Left lung (tissue), 10 donors: ENCODE data around the gene FGGY. TPM values are rescaled to one million over a fixed set of nuclear protein-coding genes. Genes with fewer than 3 reads are reported as not detected.

Source experiments
- ATAC-seq: fragments of 200-7000 bp; cut with Tn5 transposase; one replicate; pipeline ENCODE4 v1.9.1; 2020; ENCODE audit warnings: moderate library complexity
- DNase-seq, 4 donors: peaks; one replicate each; pipeline ENCODE4 v3.0.0-alpha.2; 2013 to 2020
- H3K27ac ChIP-seq, 2 donors: fragments of 200-600 bp; sonication (generic) in 1 of 2; one replicate each; pipeline versions ENCODE4 v1.5.0 to v1.8.0; 2020 to 2021
- H3K27me3 ChIP-seq, 2 donors: fragments of 200-600 bp; sonication (generic) in 1 of 2; one replicate each; pipeline versions ENCODE4 v1.5.0 to v1.8.0; 2020 to 2021
- H3K36me3 ChIP-seq, 2 donors: fragments of 200-600 bp; sonication (generic) in 1 of 2; one replicate each; pipeline versions ENCODE4 v1.5.0 to v1.8.0; 2020 to 2021
- H3K4me1 ChIP-seq, 2 donors: fragments of 200-600 bp; one replicate each; pipeline ENCODE4 v1.8.0; 2021
- H3K4me3 ChIP-seq, 2 donors: fragments of 200-600 bp; sonication (generic) in 1 of 2; one replicate each; pipeline versions ENCODE4 v1.5.0 to v1.8.0; 2020 to 2021; ENCODE audit warnings: mild to moderate bottlenecking in 1 of 2
- H3K9me3 ChIP-seq, 2 donors: fragments of 200-600 bp; sonication (generic) in 1 of 2; one replicate each; pipeline versions ENCODE4 v1.5.0 to v1.8.0; 2020 to 2021
- CTCF ChIP-seq, 2 donors: fragments of 200-600 bp; sonication (generic) in 1 of 2; IDR thresholded peaks; one replicate each; pipeline versions ENCODE4 v1.5.0 to v1.8.0; 2021; ENCODE audit warnings: antibody characterized with exemption in 2 of 2
- intact Hi-C, 2 donors: fragments of 100-400 bp; cut with DNase I; formaldehyde crosslinking; loops; one replicate each; pipeline versions ENCODE4 v1.11.2 to v1.14.2; 2022
- polyA plus RNA-seq, 6 donors: library from polyadenylated mRNA; unstranded; fragments of 120-200 nt; gene quantifications; one replicate each; pipeline ENCODE4 v1.2.1, GENCODE V29; 2013; ENCODE audit not compliant: insufficient read length in 6 of 6
- total RNA-seq, 2 donors: library from RNA; stranded (reverse); fragmentation: NEBNext Ultra II Directional; extraction: Animal tissue kit (Norgen Biotek cat#: 25700); gene quantifications; one replicate each; pipeline ENCODE4 v1.2.1, GENCODE V29; 2021
- donor health status: DM: no; HTN: yes; CAD: no.
- donor health status: DM: no; HTN: no; CAD: no.

Gene FGGY
- total and polyA plus RNA-seq, 8 donors, result 13.5 to 22.7 (median 18.4) TPM

- H3K27me3 ChIP-seq, result no peaks in the 10 kb centered on the region
- no peaks in the 10 kb centered on the region for H3K9me3 ChIP-seq
- no peaks in the 10 kb centered on the region for H3K4me1 ChIP-seq
- ATAC-seq, result no peak
- TF ChIP-seq CTCF (IDR thresholded peaks at IDR 0.05), result no peak
- no peaks in the 10 kb centered on the region for H3K36me3 ChIP-seq
- DNase-seq, result no peak
- no peak overlapping the region for H3K4me3 ChIP-seq
- intact Hi-C loops, result no loop called here
- H3K27ac ChIP-seq, result no peak overlapping the region
Measured at GRCh38 chr1:59340411-59341307, 43.8 kb downstream of the FGGY start.

GRCh38 chr1:59342801-59343575 lies 46.1 kb downstream of the FGGY start:
- Histone ChIP-seq H3K27ac (no peak overlapping the region), H3K36me3 (no peaks in the 10 kb centered on the region), H3K4me3 (no peak overlapping the region), H3K27me3 (no peaks in the 10 kb centered on the region), H3K9me3 (no peaks in the 10 kb centered on the region), H3K4me1 (no peaks in the 10 kb centered on the region)
- intact Hi-C loops, result no loop called here
- DNase-seq (no peak), ATAC-seq (no peak)
- no peak for TF ChIP-seq CTCF (IDR thresholded peaks at IDR 0.05)

- Histone ChIP-seq H3K9me3 (no peaks in the 10 kb centered on the region), H3K27ac (no peak overlapping the region), H3K36me3 (no peaks in the 10 kb centered on the region), H3K27me3 (no peaks in the 10 kb centered on the region), H3K4me1 (no peaks in the 10 kb centered on the region), H3K4me3 (no peak overlapping the region)
- intact Hi-C loops, result no loop called here
- DNase-seq (no peak), ATAC-seq (no peak)
- TF ChIP-seq CTCF (IDR thresholded peaks at IDR 0.05), result no peak
Measured at GRCh38 chr1:59343576-59343840, 46.6 kb downstream of the FGGY start.

GRCh38 chr1:59345221-59345620 lies 48.3 kb downstream of the FGGY start:
- DNase-seq (no peak), ATAC-seq (no peak)
- intact Hi-C loops, result no loop called here
- Histone ChIP-seq H3K4me1 (no peaks in the 10 kb centered on the region), H3K27ac (no peak overlapping the region), H3K9me3 (no peaks in the 10 kb centered on the region), H3K27me3 (no peaks in the 10 kb centered on the region), H3K36me3 (no peaks in the 10 kb centered on the region), H3K4me3 (no peak overlapping the region)
- TF ChIP-seq CTCF (IDR thresholded peaks at IDR 0.05), result no peak

GRCh38 chr1:59346429-59346828 lies 49.5 kb downstream of the FGGY start:
- ATAC-seq (no peak), DNase-seq (no peak)
- intact Hi-C loops, result no loop called here
- Histone ChIP-seq H3K27me3 (no peaks in the 10 kb centered on the region), H3K27ac (no peak overlapping the region), H3K4me1 (no peaks in the 10 kb centered on the region), H3K36me3 (no peaks in the 10 kb centered on the region), H3K4me3 (no peak overlapping the region), H3K9me3 (no peaks in the 10 kb centered on the region)
- no peak for TF ChIP-seq CTCF (IDR thresholded peaks at IDR 0.05)
